Fibroblast of upper back skin (primary cell): ENCODE data around the gene NCOA4.
"Not testable (repeated sequence)": the region's sequence is repeated elsewhere in the genome, so short reads cannot be mapped to it uniquely, and the experiment has no call there.

ENCODE experiments used
- DNase-seq: peaks from one replicate; pipeline ENCODE4 v3.0.0-alpha.2; 2013

Gene NCOA4

DNA sequence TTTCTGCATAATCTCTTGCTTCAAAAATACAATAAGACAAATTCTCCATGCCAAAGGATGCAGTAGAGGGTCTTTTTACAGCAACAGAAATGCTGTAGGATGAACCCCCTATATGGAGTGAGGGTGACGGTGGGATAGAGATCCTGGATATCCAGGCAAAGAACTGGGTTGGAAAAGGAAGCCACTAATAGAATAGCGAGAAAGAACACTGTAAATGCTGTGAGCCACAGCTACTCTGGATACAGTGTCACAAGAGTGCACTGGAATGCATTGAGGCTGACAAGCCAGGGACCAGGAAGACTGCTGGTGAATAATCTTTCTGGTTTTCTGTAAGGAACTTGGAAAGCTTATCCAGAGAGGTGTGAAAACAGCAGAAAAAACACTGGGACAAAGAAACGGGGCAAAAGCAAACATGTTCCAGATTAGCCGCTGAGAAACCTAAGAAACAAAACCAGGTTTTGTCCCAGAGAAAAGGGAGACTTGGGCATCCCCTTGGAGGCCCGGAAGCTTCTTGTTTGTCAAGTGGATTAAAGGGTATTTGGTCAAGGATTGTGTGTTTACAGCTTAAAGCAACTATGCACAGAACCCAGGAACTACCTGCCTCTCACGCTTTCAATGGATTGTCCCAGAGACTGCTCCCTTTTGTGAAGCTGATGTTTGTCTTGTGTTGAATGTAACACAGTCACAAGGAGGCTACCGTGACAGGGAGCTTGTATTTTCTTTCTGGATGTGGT, 21.8 kb upstream of the NCOA4 start:
- DNase-seq = no peak

GRCh38 chr10:46050941-46051623, 20.7 kb upstream of the NCOA4 start:
- no peak for DNase-seq

GRCh38 chr10:46049497-46049831, 19.0 kb upstream of the NCOA4 start:
- DNase-seq = not testable (repeated sequence)

- no peak for DNase-seq
These were observed 17.7 kb upstream of the NCOA4 start for GRCh38 chr10:46048152-46048551.

GRCh38 chr10:46046261-46046660, 15.8 kb upstream of the NCOA4 start, which contains the start of gene MSMB:
Gene MSMB (minus strand): TSS chr10:46046269. CDS start chr10:46046237, 32 bp downstream.
- no peak for DNase-seq

- DNase-seq = no peak
These were observed 12.1 kb upstream of the NCOA4 start for GRCh38 chr10:46042527-46042926.

GRCh38 chr10:46040004-46040403, 9.6 kb upstream of the NCOA4 start:
- no peak for DNase-seq

GRCh38 chr10:46037107-46037825, 6.8 kb upstream of the NCOA4 start:
- no peak for DNase-seq

DNA sequence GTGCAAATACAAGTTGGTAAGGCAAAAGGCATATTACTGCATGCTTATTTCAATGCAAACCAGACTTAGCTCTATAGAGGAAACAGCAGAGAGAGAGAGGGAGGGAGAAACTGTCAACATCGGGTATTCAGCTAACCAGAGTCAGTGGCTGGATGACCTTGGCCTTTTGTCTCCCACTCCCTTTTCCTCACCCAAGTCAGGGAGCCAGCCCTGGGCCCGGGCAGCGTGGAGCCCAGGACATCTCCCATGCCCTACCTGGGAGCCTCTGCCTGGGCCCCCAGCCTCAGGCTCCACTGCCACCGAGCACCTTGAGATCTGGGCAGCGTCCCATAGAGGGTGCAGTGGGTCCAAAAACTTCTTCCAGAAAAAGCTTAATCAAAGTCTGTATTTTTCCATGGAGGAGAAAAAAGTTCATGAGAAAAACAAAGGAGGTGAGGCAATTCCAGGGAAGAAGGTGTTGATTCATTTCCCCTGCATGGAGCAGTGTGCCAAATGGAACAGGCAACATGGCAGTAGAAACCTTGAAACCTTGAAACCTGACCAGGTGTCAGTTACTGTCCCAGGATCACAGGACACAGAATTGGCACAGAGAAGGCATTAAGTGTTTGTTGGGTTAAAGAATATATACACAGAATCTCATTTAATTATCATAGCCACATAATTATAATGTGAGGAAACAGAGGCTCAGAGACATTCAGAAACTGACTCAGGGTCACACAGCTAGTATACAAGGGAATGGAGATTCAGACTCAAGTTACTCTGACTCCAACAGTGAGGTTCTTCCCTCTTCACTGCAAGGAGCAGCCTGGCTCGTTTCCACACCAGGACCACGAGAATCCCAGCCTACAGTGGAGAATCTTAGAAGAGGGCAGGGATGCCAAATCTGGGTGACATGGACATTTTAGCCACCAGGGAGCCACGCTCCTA, 5.8 kb upstream of the NCOA4 start:
- DNase-seq = no peak

- peak; percentile 79 for DNase-seq
These were observed 3.2 kb upstream of the NCOA4 start for GRCh38 chr10:46033602-46034011.

- no peak for DNase-seq
These were observed 1.5 kb upstream of the NCOA4 start for GRCh38 chr10:46031648-46032532.

- no peak for DNase-seq
These were observed 877 bp downstream of the NCOA4 start for GRCh38 chr10:46029461-46030030.

- DNase-seq = peak; percentile 70
These were observed 1.6 kb downstream of the NCOA4 start for GRCh38 chr10:46028584-46029460.

GRCh38 chr10:46026106-46026505, 4.3 kb downstream of the NCOA4 start:
- no peak for DNase-seq

GRCh38 chr10:46025406-46025805, 5.0 kb downstream of the NCOA4 start:
- no peak for DNase-seq

DNA sequence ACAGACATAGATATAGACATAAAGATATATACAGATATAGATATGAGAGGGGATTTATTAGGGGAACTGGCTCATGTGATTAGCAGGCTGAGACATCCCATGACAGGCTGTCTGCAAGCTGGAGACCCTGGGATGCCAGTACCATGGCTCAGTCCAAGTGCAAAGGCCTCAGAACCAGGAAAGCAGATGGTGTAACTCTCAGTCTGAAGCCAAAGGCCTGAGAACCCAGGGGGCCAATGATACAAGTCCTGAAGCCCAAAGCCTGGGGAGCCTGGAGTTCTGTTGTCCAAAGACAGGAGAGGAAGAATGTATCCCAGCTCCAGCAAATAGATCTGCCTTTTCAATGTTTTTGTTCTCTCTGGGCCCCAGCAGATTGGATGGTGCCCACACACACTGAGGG, 5.5 kb downstream of the NCOA4 start:
- no peak for DNase-seq

- DNase-seq = peak; percentile 83
These were observed 7.3 kb downstream of the NCOA4 start for GRCh38 chr10:46022978-46023702.

DNA sequence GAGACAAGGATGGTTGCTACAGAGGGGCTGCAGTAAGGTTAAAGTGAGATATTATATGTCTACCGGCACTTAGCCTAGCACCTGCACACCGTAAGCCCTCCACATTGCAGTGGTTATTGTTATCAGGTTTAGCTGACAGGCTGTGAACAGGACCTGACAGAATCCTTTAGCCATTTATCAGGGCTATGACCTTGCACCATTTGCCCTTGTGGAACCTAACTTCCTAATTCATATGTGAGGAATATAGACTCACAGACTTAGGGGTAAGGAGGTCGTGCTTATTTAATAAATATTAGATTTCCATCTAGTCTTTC, 10.1 kb downstream of the NCOA4 start:
- DNase-seq = no peak

- DNase-seq = no peak
These were observed 10.7 kb downstream of the NCOA4 start for GRCh38 chr10:46019569-46020343.
